A673 (cell line): ENCODE measurements around the gene NRIP3. TPM values are rescaled to one million over a fixed set of nuclear protein-coding genes. Genes with fewer than 3 reads are reported as not detected.

ENCODE experiments used
- BruUV-seq: library from RNA; stranded (reverse); fragments of 400-500 nt; replicated peaks from 2 replicates; lab custom pipeline; 2021; lab: Mats Ljungman, UMichigan
- CTCF ChIA-PET: fragments of 300-600 bp; sonication (Branson Sonifier 250); formaldehyde crosslinking; loops from one replicate; lab custom pipeline; 2022; ENCODE audit warnings: antibody characterized with exemption; lab: Charles Lee
- POLR2A ChIA-PET: fragments of 300-600 bp; sonication (Branson Sonifier 250); formaldehyde crosslinking; loops from one replicate; lab custom pipeline; 2022; ENCODE audit warnings: antibody characterized with exemption; ENCODE audit not compliant: low non-redundant PET; lab: Charles Lee
- DNase-seq: peaks from one replicate; pipeline ENCODE4 v3.0.0-alpha.2; 2015; ENCODE audit warnings: low spot score
- H3K27ac ChIP-seq: fragments of 200-600 bp; sonication (generic); 2 replicates; pipeline ENCODE4 v1.5.1; 2016; ENCODE audit warnings: mixed run types, low read depth, mild to moderate bottlenecking, mixed read lengths, antibody characterized with exemption, low read length; ENCODE audit not compliant: poor library complexity, severe bottlenecking
- H3K27me3 ChIP-seq: fragments of 200-600 bp; sonication (generic); replicated peaks from 2 replicates; pipeline ENCODE4 v1.6.1; 2017; ENCODE audit warnings: mixed run types, low read depth, mild to moderate bottlenecking, mixed read lengths, antibody characterized with exemption, low read length; ENCODE audit not compliant: insufficient read depth, poor library complexity
- H3K36me3 ChIP-seq: fragments of 200-600 bp; sonication (generic); 2 replicates; pipeline ENCODE4 v1.6.1; 2016; ENCODE audit warnings: mixed run types, mild to moderate bottlenecking, mixed read lengths, antibody characterized with exemption, low read length; ENCODE audit not compliant: insufficient read depth, poor library complexity, severe bottlenecking
- H3K4me1 ChIP-seq: fragments of 200-600 bp; sonication (generic); 2 replicates; pipeline ENCODE4 v1.6.1; 2017; ENCODE audit warnings: mixed run types, mild to moderate bottlenecking, mixed read lengths, antibody characterized with exemption, low read length; ENCODE audit not compliant: insufficient read depth, poor library complexity, severe bottlenecking
- H3K4me3 ChIP-seq: fragments of 200-600 bp; sonication (generic); 2 replicates; pipeline ENCODE4 v1.5.1; 2016; ENCODE audit warnings: low read depth, mixed run types, mild to moderate bottlenecking, mixed read lengths, low read length; ENCODE audit not compliant: poor library complexity, severe bottlenecking
- H3K9me3 ChIP-seq: fragments of 200-600 bp; sonication (generic); 2 replicates; pipeline ENCODE4 v1.6.1; 2016; ENCODE audit warnings: mixed run types, low read depth, mild to moderate bottlenecking, mixed read lengths, antibody characterized with exemption, low read length; ENCODE audit not compliant: poor library complexity, severe bottlenecking
- EZH2 ChIP-seq: fragments of 200-600 bp; sonication (generic); IDR thresholded peaks from 2 replicates; pipeline ENCODE4 v1.6.1; 2017; ENCODE audit warnings: borderline replicate concordance, low read depth, mild to moderate bottlenecking, mixed read lengths, antibody characterized with exemption, low read length; ENCODE audit not compliant: poor library complexity, severe bottlenecking
- intact Hi-C: fragments of 100-400 bp; cut with micrococcal nuclease; formaldehyde crosslinking; loops from one replicate; pipeline ENCODE4 v1.10.0; 2022; ENCODE audit not compliant: unreplicated experiment
- total RNA-seq: library from RNA; stranded (reverse); gene quantifications from 2 replicates; pipeline ENCODE4 v1.2.3, GENCODE V29; 2021
- TF ChIP-seq, protein P1 (sequence below): fragments of 300-800, 200-600 bp; sonication (generic); conservative IDR thresholded peaks from 2 replicates; pipeline ENCODE4 v1.5.1; 2017; ENCODE audit warnings: low read depth, mild to moderate bottlenecking, antibody characterized with exemption, low read length, moderate library complexity, mixed read lengths

The NRIP3 gene
- total RNA-seq, 1 experiment from 2014 or later = 2.2 TPM

DNA sequence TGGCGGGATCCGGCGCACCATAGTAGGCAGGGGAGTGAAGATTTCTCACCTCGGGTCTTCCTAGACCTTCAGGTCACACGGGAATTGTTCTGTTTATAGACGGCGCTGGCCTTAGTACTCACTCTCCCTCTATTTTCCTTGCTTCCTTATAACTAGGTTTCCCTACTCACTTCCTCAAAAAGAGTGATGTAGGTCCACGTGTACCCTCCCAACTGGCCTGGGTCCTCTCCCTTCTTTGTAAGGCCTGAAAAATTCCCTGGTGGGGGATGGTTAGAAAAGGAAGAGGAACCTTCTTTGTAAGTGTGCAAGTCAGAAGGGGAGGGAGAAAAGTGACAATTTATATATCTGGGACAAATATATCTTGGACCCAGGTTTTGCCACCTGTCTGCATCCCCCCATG lies 36.6 kb downstream of the NRIP3 start:
- no peaks in the 10 kb centered on the region for H3K4me1 ChIP-seq
- no peak for DNase-seq
- POLR2A ChIA-PET = no interaction called here
- H3K9me3 ChIP-seq = no peaks in the 10 kb centered on the region
- no TSS peak for BruUV-seq
- CTCF ChIA-PET = no interaction called here
- intact Hi-C loops = loop anchor here (10.0 kb wide), 1 partner anchor 282 kb away; the partner anchor contains the start of genes RPL27A and TRIM66
- H3K4me3 ChIP-seq = no peak overlapping the region
- TF ChIP-seq EZH2 = no peak
- TF ChIP-seq, protein P1, sequence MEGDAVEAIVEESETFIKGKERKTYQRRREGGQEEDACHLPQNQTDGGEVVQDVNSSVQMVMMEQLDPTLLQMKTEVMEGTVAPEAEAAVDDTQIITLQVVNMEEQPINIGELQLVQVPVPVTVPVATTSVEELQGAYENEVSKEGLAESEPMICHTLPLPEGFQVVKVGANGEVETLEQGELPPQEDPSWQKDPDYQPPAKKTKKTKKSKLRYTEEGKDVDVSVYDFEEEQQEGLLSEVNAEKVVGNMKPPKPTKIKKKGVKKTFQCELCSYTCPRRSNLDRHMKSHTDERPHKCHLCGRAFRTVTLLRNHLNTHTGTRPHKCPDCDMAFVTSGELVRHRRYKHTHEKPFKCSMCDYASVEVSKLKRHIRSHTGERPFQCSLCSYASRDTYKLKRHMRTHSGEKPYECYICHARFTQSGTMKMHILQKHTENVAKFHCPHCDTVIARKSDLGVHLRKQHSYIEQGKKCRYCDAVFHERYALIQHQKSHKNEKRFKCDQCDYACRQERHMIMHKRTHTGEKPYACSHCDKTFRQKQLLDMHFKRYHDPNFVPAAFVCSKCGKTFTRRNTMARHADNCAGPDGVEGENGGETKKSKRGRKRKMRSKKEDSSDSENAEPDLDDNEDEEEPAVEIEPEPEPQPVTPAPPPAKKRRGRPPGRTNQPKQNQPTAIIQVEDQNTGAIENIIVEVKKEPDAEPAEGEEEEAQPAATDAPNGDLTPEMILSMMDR = no peak
- no peaks in the 10 kb centered on the region for H3K36me3 ChIP-seq
- H3K27me3 ChIP-seq = no peaks in the 10 kb centered on the region
- H3K27ac ChIP-seq = no peak overlapping the region

DNA sequence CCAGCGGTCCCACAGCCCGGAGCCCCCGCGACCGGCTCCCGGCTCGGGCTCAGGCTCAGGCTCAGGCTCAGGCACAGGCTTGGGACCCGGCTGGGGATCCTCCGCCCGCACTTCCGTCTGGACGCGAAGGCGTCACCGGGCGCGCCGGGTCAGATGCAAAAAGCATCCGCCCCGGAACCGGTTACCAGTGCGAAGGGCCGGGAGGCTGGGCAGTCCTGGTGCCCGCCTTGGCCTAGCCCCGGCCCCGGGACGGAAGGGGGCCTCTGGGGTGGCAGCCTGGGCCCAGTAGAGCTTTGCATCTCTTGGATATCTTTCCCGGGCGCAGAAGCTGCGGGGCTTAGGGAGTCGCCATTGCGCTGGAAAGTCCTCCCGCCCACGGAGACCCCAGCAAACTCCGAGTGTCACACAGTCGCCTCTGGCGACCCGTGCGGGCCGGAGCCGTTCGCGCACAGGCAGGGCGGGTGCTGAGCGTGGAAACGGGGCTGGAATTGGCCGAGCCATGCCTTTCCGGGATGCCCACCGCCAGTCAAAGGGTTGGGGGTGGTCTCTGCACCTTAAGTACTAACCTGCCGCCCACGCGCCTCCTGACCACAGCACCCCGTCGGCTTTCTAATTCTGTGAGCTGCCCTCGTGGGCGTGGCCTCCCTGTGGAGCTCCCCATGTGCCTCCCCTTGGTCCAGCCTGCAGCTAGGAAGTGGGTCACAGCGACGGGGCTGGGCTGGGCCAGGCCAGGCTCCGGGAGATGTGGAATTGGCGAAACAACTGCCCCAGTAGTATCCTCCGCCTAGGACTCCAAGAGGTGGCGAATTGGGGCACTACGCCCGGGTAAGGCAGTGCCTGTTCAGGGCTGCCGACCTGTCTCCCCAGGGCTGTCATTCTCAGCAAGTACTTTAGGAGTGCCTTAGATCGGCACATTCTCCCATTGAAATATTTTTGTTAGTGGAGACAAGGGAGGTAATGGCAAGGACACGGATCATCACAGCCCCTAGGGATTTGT lies 39.2 kb downstream of the NRIP3 start, which contains the start of gene TMEM9B:
Gene TMEM9B, minus strand, starts transcription at position 119 of the 997 bp plus-strand sequence. CDS start 129 bp downstream, outside the sequence.
- Histone ChIP-seq H3K9me3 (no peaks in the 10 kb centered on the region), H3K4me3 (peak within 1 kb of the TSS; percentile 92), H3K27me3 (no peaks in the 10 kb centered on the region), H3K36me3 (no peaks in the 10 kb centered on the region), H3K4me1 (no peaks in the 10 kb centered on the region), H3K27ac (peak within 1 kb of the TSS; percentile 73)
- TF ChIP-seq, protein P1 = no peak
- TF ChIP-seq EZH2 = no peak
- BruUV-seq = TSS peak; percentile 72
- CTCF ChIA-PET = no interaction called here
- DNase-seq = peak; percentile 76
- intact Hi-C loops = loop anchor here (2.0 to 10.0 kb wide), 2 partner anchors 54 to 280 kb away; partner anchors contain the start of genes AKIP1, RPL27A and TRIM66
- POLR2A ChIA-PET = no interaction called here

DNA sequence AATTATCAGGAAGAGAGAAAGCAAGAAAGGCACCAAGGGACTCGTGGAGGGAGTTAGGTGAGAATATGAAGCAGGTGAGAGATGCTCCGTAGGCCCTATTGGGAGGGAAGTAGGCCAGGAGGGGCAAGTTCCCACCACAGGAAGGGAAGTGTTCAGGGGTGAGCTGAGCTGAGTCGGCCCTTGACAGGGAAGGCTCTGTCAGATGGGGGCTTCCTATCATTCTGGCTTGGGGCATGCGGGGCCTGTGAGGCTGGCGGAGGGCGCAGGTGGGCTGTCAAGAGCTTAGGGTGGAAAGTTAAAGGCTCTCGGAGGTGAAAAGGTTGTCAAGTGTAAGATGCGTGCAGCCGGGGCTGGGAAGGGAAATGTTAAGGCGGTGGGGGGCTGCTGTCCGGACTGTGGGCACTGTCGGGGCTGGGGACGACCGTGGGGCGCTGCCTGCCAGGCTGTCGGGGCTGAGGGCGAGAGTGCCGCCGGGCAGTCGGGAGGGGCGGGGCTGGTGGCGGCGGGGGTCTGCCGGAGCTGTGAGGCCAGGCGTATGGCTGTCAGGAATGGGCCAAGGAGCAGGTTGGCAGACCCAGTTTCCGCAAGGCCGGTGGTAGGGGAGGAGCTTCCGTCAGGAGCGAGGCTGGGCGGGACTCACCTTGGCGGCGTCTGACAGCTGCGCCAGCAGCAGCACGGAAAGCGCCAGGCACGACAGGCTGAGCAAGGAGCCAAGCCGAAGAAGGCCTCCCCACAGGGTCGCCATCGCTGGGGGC lies 40.1 kb downstream of the NRIP3 start:
- POLR2A ChIA-PET = no interaction called here

More for the DNA sequence above, 40.1 kb downstream of the NRIP3 start:
- DNase-seq = no peak
- Histone ChIP-seq H3K36me3 (no peaks in the 10 kb centered on the region), H3K27ac (peak overlapping the region; percentile 73), H3K4me3 (peak overlapping the region; percentile 92), H3K4me1 (no peaks in the 10 kb centered on the region), H3K9me3 (no peaks in the 10 kb centered on the region), H3K27me3 (no peaks in the 10 kb centered on the region)
- CTCF ChIA-PET = no interaction called here
- intact Hi-C loops = loop anchor here (2.0 to 10.0 kb wide), 2 partner anchors 53 to 279 kb away; partner anchors contain the start of genes AKIP1, RPL27A and TRIM66
- BruUV-seq = no TSS peak
- no peak for TF ChIP-seq EZH2
- TF ChIP-seq, protein P1 = no peak
